ENCODE measurements around the gene MTMR10. TPM values are rescaled to one million over a fixed set of nuclear protein-coding genes. Genes with fewer than 3 reads are reported as not detected.

Gene MTMR10
- total and polyA plus RNA-seq, 2 experiments from 2014 or later, result 4.3 to 11.3 TPM

GRCh38 chr15:30919877-30920550 is 71.4 kb downstream of the MTMR10 start (continued):
- TF ChIP-seq EZH2phosphoT487 (IDR thresholded peaks at IDR 0.05; ENCODE audit: unreplicated experiment) (no peak), JUNB (IDR thresholded peaks at IDR 0.05; ENCODE audit: unreplicated experiment) (no peak), CREB1 (CRISPR knock-in tag; IDR thresholded peaks at IDR 0.05; ENCODE audit: low read depth) (no peak), CTCF (conservative IDR thresholded peaks at IDR 0.05; ENCODE audit: low read depth in 2 of 2) (no peak), STAT1 (IDR thresholded peaks at IDR 0.05; ENCODE audit: unreplicated experiment) (no peak)

- Histone ChIP-seq H3K27ac (ENCODE audit: low read depth) (no peak overlapping the region), H3K79me2 (replicated peaks; ENCODE audit: insufficient read depth) (no peaks in the 10 kb centered on the region; the same call in none of the 2 replicates), H2AFZ (no peak overlapping the region), H3K9me2 (ENCODE audit: insufficient read depth) (no peaks in the 10 kb centered on the region), H3K27me3 (ENCODE audit: insufficient read depth) (no peaks in the 10 kb centered on the region), H3K4me2 (no peak overlapping the region), H3F3A (replicated peaks; ENCODE audit: low read depth) (no peaks in the 10 kb centered on the region), H3K4me1 (ENCODE audit: insufficient read depth) (peaks cover 11% of the 10 kb centered on the region), H3K4me3 (no peak overlapping the region), H3K36me3 (ENCODE audit: insufficient read depth) (peaks cover 23% of the 10 kb centered on the region), H4K20me1 (replicated peaks; ENCODE audit: insufficient read depth) (no peaks in the 10 kb centered on the region; the same call in 1 of the 2 replicates)
- peaks cover 61% of the 10 kb centered on the region for H3K36me3 Mint-ChIP-seq (ENCODE audit: low read depth)
- DNase-seq (ENCODE audit: low spot score) (no peak), ATAC-seq (no peak)
- peaks cover 28% of the 10 kb centered on the region for H3K4me1 Mint-ChIP-seq
- H3K27me3 Mint-ChIP-seq (ENCODE audit: insufficient read depth, low read depth, poor library complexity), result peaks cover 6% of the 10 kb centered on the region
- no peak overlapping the region for H3K4me3 Mint-ChIP-seq
- H3K27ac Mint-ChIP-seq, result no peak overlapping the region
- no peaks in the 10 kb centered on the region; the same call in 2 of the 3 replicates for H3K9me3 Mint-ChIP-seq
- TF ChIP-seq POLR2AphosphoS5 (IDR thresholded peaks at IDR 0.05; ENCODE audit: low read depth) (no peak), JUNB (IDR thresholded peaks at IDR 0.05; ENCODE audit: unreplicated experiment) (no peak), CTCF (conservative IDR thresholded peaks at IDR 0.05; ENCODE audit: low read depth in 2 of 2) (no peak), ETS1 (IDR thresholded peaks at IDR 0.05) (no peak), EZH2 (IDR thresholded peaks at IDR 0.05; ENCODE audit: low read depth, unreplicated experiment) (no peak), ZNF114 (CRISPR knock-in tag; IDR thresholded peaks at IDR 0.05) (no peak), ZNF462 (CRISPR knock-in tag; IDR thresholded peaks at IDR 0.05) (no peak), NANOG (IDR thresholded peaks at IDR 0.05; ENCODE audit: borderline replicate concordance) (no peak), EZH2phosphoT487 (IDR thresholded peaks at IDR 0.05; ENCODE audit: unreplicated experiment) (no peak)
Measured at GRCh38 chr15:30918366-30918765, 73.1 kb downstream of the MTMR10 start.
